HepG2 (cell line): ENCODE results near the gene PHACTR1. TPM values are rescaled to one million over a fixed set of nuclear protein-coding genes. Genes with fewer than 3 reads are reported as not detected.

Experiments used
- AGO2 ChIP-seq: fragments of 200-400 bp; formaldehyde crosslinking; optimal IDR thresholded peaks from 2 replicates; pipeline ENCODE3; 2017; ENCODE audit warnings: mild to moderate bottlenecking, low read depth, low read length, moderate library complexity
- ERF ChIP-seq: IDR thresholded peaks from 2 replicates; pipeline ENCODE4 v1.6.1; 2018; ENCODE audit warnings: missing biosample characterization, missing genetic modification reagents
- ESRRA ChIP-seq: sonication (generic); formaldehyde crosslinking; IDR thresholded peaks from 2 replicates; pipeline ENCODE4 v1.5.1; 2020; ENCODE audit warnings: mild to moderate bottlenecking, low read depth, missing genetic modification reagents
- HOXA3 ChIP-seq: sonication (generic); formaldehyde crosslinking; IDR thresholded peaks from 2 replicates; pipeline ENCODE4 v1.5.0; 2020; ENCODE audit warnings: missing genetic modification reagents
- MIER3 ChIP-seq: IDR thresholded peaks from 2 replicates; pipeline ENCODE4 v1.6.1; 2016; ENCODE audit warnings: missing compliant biosample characterization, borderline replicate concordance
- MTERF4 ChIP-seq: sonication (generic); formaldehyde crosslinking; IDR thresholded peaks from 2 replicates; pipeline ENCODE4 v1.8.0; 2023; ENCODE audit warnings: mild to moderate bottlenecking, missing genetic modification reagents
- NAIF1 ChIP-seq: sonication (generic); formaldehyde crosslinking; IDR thresholded peaks from 2 replicates; pipeline ENCODE4 v1.5.0; 2020; ENCODE audit warnings: mild to moderate bottlenecking, missing genetic modification reagents, borderline replicate concordance
- NFYC ChIP-seq: IDR thresholded peaks from 2 replicates; pipeline ENCODE4 v1.6.1; 2016; ENCODE audit warnings: missing genetic modification reagents, missing compliant biosample characterization
- POLR2A ChIP-seq, 2 experiments: IDR thresholded peaks; 2 replicates each; pipeline ENCODE4 v1.6.1; 2011; ENCODE audit warnings: low read depth in 2 of 2, low read length in 2 of 2, mild to moderate bottlenecking in 1 of 2, moderate library complexity in 1 of 2; ENCODE audit not compliant: insufficient read depth in 1 of 2
- RBM39 ChIP-seq: fragments of 200-400 bp; formaldehyde crosslinking; IDR thresholded peaks from one replicate; pipeline ENCODE4 v1.6.1; 2018; ENCODE audit warnings: antibody characterized with exemption, mild to moderate bottlenecking, low read depth, low read length; ENCODE audit not compliant: poor library complexity, severe bottlenecking
- REST ChIP-seq, 2 experiments: IDR thresholded peaks; 2 replicates each; pipeline ENCODE4 v1.6.1; 2011 to 2012; ENCODE audit warnings: low read length in 2 of 2, borderline replicate concordance in 1 of 2, low read depth in 1 of 2, mild to moderate bottlenecking in 1 of 2, moderate library complexity in 1 of 2
- SMAD3 ChIP-seq: sonication (generic); formaldehyde crosslinking; IDR thresholded peaks from 2 replicates; pipeline ENCODE4 v1.4.0; 2020; ENCODE audit warnings: missing genetic modification reagents
- SRSF1 ChIP-seq: fragments of 200-400 bp; formaldehyde crosslinking; optimal IDR thresholded peaks from 2 replicates; pipeline ENCODE3; 2017; ENCODE audit warnings: mild to moderate bottlenecking, low read depth, low read length, moderate library complexity
- ZNF230 ChIP-seq: sonication (generic); formaldehyde crosslinking; IDR thresholded peaks from 2 replicates; pipeline ENCODE4 v1.4.0; 2020; ENCODE audit warnings: mild to moderate bottlenecking, missing genetic modification reagents
- ZNF235 ChIP-seq: sonication (generic); formaldehyde crosslinking; IDR thresholded peaks from 2 replicates; pipeline ENCODE4 v1.8.1; 2023; ENCODE audit warnings: mild to moderate bottlenecking, missing genetic modification reagents, borderline replicate concordance
- ZNF292 ChIP-seq: sonication (generic); formaldehyde crosslinking; IDR thresholded peaks from 2 replicates; pipeline ENCODE4 v1.8.1; 2022; ENCODE audit warnings: mild to moderate bottlenecking, low read depth, missing genetic modification reagents, borderline replicate concordance
- ZNF430 ChIP-seq: sonication (generic); formaldehyde crosslinking; IDR thresholded peaks from 2 replicates; pipeline ENCODE4 v1.9.0; 2021; ENCODE audit warnings: mild to moderate bottlenecking, missing genetic modification reagents
- ZNF710 ChIP-seq: sonication (generic); formaldehyde crosslinking; IDR thresholded peaks from 2 replicates; pipeline ENCODE4 v1.5.0; 2020; ENCODE audit warnings: mild to moderate bottlenecking, missing genetic modification reagents, borderline replicate concordance
- ZNF75D ChIP-seq: sonication (generic); formaldehyde crosslinking; IDR thresholded peaks from 2 replicates; pipeline ENCODE4 v1.8.1; 2023; ENCODE audit warnings: missing genetic modification reagents, mild to moderate bottlenecking, borderline replicate concordance
- ZSCAN9 ChIP-seq: IDR thresholded peaks from 2 replicates; pipeline ENCODE4 v1.6.1; 2016; ENCODE audit warnings: borderline replicate concordance
- polyA plus RNA-seq, 8 experiments: library from polyadenylated mRNA; depleted of rRNA in 3 of 8; stranded (reverse) in 7 of 8; unstranded in 1 of 8; fragments of >200 nt; fragmentation: Illumina TruSeq in 4 of 8; extraction: Trizol in 4 of 8; gene quantifications; 2 replicates each; pipeline versions ENCODE4 v1.2.1 to v1.2.3, GENCODE V29; 2011 to 2016; ENCODE audit warnings: low read depth in 4 of 8, missing spikeins in 1 of 8, mixed read lengths in 1 of 8; ENCODE audit not compliant: insufficient read depth in 1 of 8
- total RNA-seq, 5 experiments: library from RNA; depleted of rRNA; stranded (reverse); fragments of >200 nt; fragmentation: Illumina TruSeq; extraction: Trizol; gene quantifications; 2 replicates each; pipeline ENCODE4 v1.2.3, GENCODE V29; 2016; ENCODE audit warnings: low read depth in 1 of 5
- TF ChIP-seq, protein P1 (sequence below): sonication (generic); formaldehyde crosslinking; IDR thresholded peaks from 2 replicates; pipeline ENCODE4 v1.4.0; 2020; ENCODE audit warnings: mild to moderate bottlenecking, missing genetic modification reagents
- TF ChIP-seq, protein P2 (sequence below): sonication (generic); formaldehyde crosslinking; IDR thresholded peaks from 2 replicates; pipeline ENCODE4 v1.5.1; 2020; ENCODE audit warnings: missing genetic modification reagents, mild to moderate bottlenecking, borderline replicate concordance

PHACTR1 gene
- total and polyA plus RNA-seq, 2 of the 13 experiments (the other 11 are each of a cell fraction or from before 2014, with no cell fraction given) = 0.09 TPM; not detected in 1

DNA sequence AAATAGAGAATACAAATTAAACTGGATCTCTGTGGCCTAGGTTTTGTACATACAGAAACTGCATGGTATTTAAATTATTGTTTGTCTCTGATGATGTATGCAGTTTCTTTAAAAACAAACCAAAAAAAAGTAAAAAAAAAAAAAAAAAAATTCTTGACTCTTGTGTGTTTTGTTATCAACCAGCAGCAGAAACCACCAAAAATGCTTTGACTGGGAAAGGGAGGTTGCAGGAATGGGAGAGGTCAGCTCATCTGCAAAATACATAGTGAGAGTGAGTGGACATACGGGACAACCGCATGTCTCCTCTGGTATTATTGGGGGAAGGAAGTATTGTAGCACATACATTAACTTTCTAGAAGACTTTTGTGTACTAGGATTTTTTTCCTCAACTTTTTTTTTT lies 573.8 kb downstream of the PHACTR1 start (continued):
- TF ChIP-seq REST (IDR thresholded peaks at IDR 0.05; ENCODE audit: borderline replicate concordance in 1 of 2, low read depth in 1 of 2, low read length in 2 of 2) (no peak), NFYC (CRISPR knock-in tag) (no peak), ZNF710 (CRISPR knock-in tag) (0 out of 2 replicates have a peak, but pooled peaks have one; percentile 1), ERF (CRISPR knock-in tag) (peak; percentile 11; the same call in 1 of the 2 replicates), MTERF4 (no peak), ZNF292 (no peak), ZNF430 (CRISPR knock-in tag) (no peak), ZSCAN9 (CRISPR knock-in tag) (peak; percentile 4; the same call in 1 of the 2 replicates), RBM39 (no peak), NAIF1 (CRISPR knock-in tag) (no peak), SRSF1 (no peak), POLR2A (IDR thresholded peaks at IDR 0.05; ENCODE audit: insufficient read depth in 1 of 2, low read depth in 2 of 2, low read length in 2 of 2) (no peak), AGO2 (no peak), ZNF230 (CRISPR knock-in tag) (no peak), ESRRA (CRISPR knock-in tag) (no peak), ZNF235 (CRISPR knock-in tag) (no peak), ZNF75D (no peak), SMAD3 (no peak), HOXA3 (CRISPR knock-in tag) (no peak), MIER3 (CRISPR knock-in tag) (no peak)
- TF ChIP-seq, protein P1, sequence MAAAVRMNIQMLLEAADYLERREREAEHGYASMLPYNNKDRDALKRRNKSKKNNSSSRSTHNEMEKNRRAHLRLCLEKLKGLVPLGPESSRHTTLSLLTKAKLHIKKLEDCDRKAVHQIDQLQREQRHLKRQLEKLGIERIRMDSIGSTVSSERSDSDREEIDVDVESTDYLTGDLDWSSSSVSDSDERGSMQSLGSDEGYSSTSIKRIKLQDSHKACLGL (CRISPR knock-in tag) = no peak
- TF ChIP-seq, protein P2, sequence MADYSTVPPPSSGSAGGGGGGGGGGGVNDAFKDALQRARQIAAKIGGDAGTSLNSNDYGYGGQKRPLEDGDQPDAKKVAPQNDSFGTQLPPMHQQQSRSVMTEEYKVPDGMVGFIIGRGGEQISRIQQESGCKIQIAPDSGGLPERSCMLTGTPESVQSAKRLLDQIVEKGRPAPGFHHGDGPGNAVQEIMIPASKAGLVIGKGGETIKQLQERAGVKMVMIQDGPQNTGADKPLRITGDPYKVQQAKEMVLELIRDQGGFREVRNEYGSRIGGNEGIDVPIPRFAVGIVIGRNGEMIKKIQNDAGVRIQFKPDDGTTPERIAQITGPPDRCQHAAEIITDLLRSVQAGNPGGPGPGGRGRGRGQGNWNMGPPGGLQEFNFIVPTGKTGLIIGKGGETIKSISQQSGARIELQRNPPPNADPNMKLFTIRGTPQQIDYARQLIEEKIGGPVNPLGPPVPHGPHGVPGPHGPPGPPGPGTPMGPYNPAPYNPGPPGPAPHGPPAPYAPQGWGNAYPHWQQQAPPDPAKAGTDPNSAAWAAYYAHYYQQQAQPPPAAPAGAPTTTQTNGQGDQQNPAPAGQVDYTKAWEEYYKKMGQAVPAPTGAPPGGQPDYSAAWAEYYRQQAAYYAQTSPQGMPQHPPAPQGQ = no peak
